H1 (cell line): ENCODE data around the gene GALNT2. TPM values are rescaled to one million over a fixed set of nuclear protein-coding genes. Genes with fewer than 3 reads are reported as not detected.

Source experiments
- BACH1 ChIP-seq: IDR thresholded peaks from 2 replicates; pipeline ENCODE4 v1.6.1; 2012; ENCODE audit warnings: low read length, improper control_type of control experiment
- CBX8 ChIP-seq: fragments of 300-800, 300-1000 bp; sonication (generic); IDR thresholded peaks from 2 replicates; pipeline ENCODE4 v1.7.1; 2016; ENCODE audit warnings: low read depth, low read length, borderline replicate concordance
- CREB1 ChIP-seq: IDR thresholded peaks from 2 replicates; pipeline ENCODE4 v1.6.1; 2012; ENCODE audit warnings: inconsistent platforms
- JUN ChIP-seq: IDR thresholded peaks from 2 replicates; pipeline ENCODE4 v1.6.1; 2011; ENCODE audit warnings: low read depth, mild to moderate bottlenecking, improper control_type of control experiment, low read length
- KDM5A ChIP-seq: fragments of 200-600 bp; IDR thresholded peaks from 2 replicates; pipeline ENCODE4 v1.7.1; 2012; ENCODE audit warnings: mild to moderate bottlenecking, low read length, inconsistent platforms, mixed read lengths
- NRF1 ChIP-seq: IDR thresholded peaks from 2 replicates; pipeline ENCODE4 v1.6.1; 2011; ENCODE audit warnings: mild to moderate bottlenecking, low read depth, low read length, improper control_type of control experiment
- SP1 ChIP-seq: IDR thresholded peaks from 2 replicates; pipeline ENCODE4 v1.6.1; 2011; ENCODE audit warnings: low read depth, low read length
- polyA plus RNA-seq, 7 experiments: library from polyadenylated mRNA; depleted of rRNA in 3 of 7; stranded (reverse) in 5 of 7; unstranded in 2 of 7; fragments of >200 nt in 5 of 7; fragments of 200-250 nt in 2 of 7; gene quantifications; 1 replicate in 5 of 7; 2 replicates in 1 of 7; 4 replicates in 1 of 7; pipeline versions ENCODE4 v1.2.1 to v1.2.3, GENCODE V29; 2011 to 2013; ENCODE audit warnings: missing spikeins in 2 of 7, mixed read lengths in 2 of 7
- total RNA-seq: library from RNA; stranded (reverse); fragmentation: NEBNext Ultra II Directional; extraction: Animal tissue kit (Norgen Biotek cat#: 25700); gene quantifications from 2 replicates; pipeline ENCODE4 v1.2.1, GENCODE V29; 2021

GALNT2 gene
- total and polyA plus RNA-seq, 2 of the 8 experiments (the other 6 are each of a cell fraction or from before 2014, with no cell fraction given) = 34.5 to 75.3 TPM

DNA sequence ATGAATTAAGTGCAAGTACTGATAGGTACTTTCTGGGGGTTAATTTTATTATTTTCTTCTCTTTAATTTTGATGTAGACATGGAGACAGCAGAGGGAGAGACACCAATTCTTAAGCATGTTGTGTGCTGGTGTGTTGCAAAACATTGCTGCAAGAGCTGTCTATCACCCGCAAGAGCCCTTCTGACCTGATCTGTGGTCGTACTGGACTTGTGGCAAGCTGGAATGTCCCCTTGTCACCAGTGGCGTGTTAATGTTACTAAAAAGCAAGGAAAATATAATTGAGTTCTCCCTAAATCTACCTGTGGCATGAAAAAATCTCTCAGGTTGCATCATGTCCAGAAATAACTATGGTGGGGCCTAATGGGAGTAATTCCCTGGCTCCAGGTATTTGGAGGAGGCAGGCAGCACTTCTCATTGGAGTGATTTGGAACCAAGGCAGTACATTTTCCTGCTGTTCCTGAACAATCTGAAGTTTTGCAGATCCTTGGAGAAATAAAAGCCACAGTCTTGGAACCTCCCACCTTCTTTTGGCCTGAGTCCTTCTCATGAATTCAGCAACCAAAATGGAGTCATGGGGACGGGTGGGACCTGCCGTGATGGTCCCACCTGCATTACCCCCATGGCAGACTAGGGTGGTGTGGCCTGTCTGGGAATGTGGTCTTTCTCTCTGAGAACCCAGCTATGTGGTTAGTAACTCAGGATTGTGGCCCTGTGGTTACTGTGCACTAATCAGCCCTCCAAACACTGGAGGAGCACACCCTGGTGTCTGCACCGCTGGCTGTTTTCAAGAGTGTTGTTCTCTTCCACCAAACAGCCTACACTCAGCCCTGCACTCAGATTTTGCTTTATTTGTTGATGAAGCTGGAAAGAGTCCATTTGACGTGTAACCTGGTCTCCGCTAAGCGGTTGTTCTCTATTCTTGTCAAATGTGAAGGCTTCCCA is 57.4 kb downstream of the GALNT2 start (continued):
- no peak for TF ChIP-seq CREB1
- TF ChIP-seq SP1 = no peak
- no peak for TF ChIP-seq KDM5A
- no peak for TF ChIP-seq NRF1
- no peak for TF ChIP-seq CBX8
- no peak for TF ChIP-seq BACH1
- TF ChIP-seq JUN = no peak
